ENCODE data around the gene IFT74. TPM values are rescaled to one million over a fixed set of nuclear protein-coding genes. Genes with fewer than 3 reads are reported as not detected.

IFT74 gene
- total and polyA plus RNA-seq, 10 of the 15 experiments (the other 5 are each of a cell fraction or from before 2014, with no cell fraction given): 7.6 to 15.4 (median 12.3) TPM

GRCh38 chr9:27003426-27004077 is 47.3 kb downstream of the IFT74 start:
- FAIRE-seq: no peak
- Histone ChIP-seq H3K9ac (ENCODE audit: control insufficient read depth, insufficient read depth, low read length) (no peak overlapping the region), H3K4me3 (no peak overlapping the region), H4K20me1 (ENCODE audit: control insufficient read depth, insufficient read depth) (no peaks in the 10 kb centered on the region), H3K9me3 (replicated peaks; ENCODE audit: control insufficient read depth, insufficient read depth, low read length) (no peaks in the 10 kb centered on the region), H3K27ac (ENCODE audit: control insufficient read depth, insufficient read depth) (no peak overlapping the region), H2AFZ (ENCODE audit: control insufficient read depth, low read depth, low read length) (no peak overlapping the region), H3K4me2 (ENCODE audit: control insufficient read depth, insufficient read depth) (no peak overlapping the region), H3K4me1 (ENCODE audit: control insufficient read depth, insufficient read depth, low read length) (no peaks in the 10 kb centered on the region), H3K36me3 (ENCODE audit: control insufficient read depth in 2 of 2, insufficient read depth in 2 of 2, low read length in 1 of 2) (no peaks in the 10 kb centered on the region), H3K79me2 (ENCODE audit: control insufficient read depth, insufficient read depth, low read length) (no peaks in the 10 kb centered on the region), H3K27me3 (replicated peaks in 1 of 2; ENCODE audit: control insufficient read depth in 2 of 2, insufficient read depth in 2 of 2, low read length in 1 of 2) (no peaks in the 10 kb centered on the region)
- in situ Hi-C loops (cut with MboI): no loop called here
- ATAC-seq: no peak
- 98% methylated on average over 3 of the region's 3 CpGs for WGBS (ENCODE audit: insufficient coverage, insufficient replicate concordance, low lambda C conversion rate, missing lambda C conversion rate)
- no peak for TF ChIP-seq YBX1 (IDR thresholded peaks at IDR 0.05)
- no peak for TF ChIP-seq PKNOX1 (IDR thresholded peaks at IDR 0.05)
- no peak for TF ChIP-seq MXI1 (IDR thresholded peaks at IDR 0.05; ENCODE audit: low read depth, low read length)
- TF ChIP-seq, protein P1, sequence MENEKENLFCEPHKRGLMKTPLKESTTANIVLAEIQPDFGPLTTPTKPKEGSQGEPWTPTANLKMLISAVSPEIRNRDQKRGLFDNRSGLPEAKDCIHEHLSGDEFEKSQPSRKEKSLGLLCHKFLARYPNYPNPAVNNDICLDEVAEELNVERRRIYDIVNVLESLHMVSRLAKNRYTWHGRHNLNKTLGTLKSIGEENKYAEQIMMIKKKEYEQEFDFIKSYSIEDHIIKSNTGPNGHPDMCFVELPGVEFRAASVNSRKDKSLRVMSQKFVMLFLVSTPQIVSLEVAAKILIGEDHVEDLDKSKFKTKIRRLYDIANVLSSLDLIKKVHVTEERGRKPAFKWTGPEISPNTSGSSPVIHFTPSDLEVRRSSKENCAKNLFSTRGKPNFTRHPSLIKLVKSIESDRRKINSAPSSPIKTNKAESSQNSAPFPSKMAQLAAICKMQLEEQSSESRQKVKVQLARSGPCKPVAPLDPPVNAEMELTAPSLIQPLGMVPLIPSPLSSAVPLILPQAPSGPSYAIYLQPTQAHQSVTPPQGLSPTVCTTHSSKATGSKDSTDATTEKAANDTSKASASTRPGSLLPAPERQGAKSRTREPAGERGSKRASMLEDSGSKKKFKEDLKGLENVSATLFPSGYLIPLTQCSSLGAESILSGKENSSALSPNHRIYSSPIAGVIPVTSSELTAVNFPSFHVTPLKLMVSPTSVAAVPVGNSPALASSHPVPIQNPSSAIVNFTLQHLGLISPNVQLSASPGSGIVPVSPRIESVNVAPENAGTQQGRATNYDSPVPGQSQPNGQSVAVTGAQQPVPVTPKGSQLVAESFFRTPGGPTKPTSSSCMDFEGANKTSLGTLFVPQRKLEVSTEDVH (IDR thresholded peaks at IDR 0.05; ENCODE audit: low read depth, partially characterized antibody): no peak
- TF ChIP-seq ZNF274 (IDR thresholded peaks at IDR 0.05; ENCODE audit: insufficient read depth, insufficient read length): no peak
- TF ChIP-seq MLLT1 (IDR thresholded peaks at IDR 0.05): no peak
- TF ChIP-seq ZBED1 (IDR thresholded peaks at IDR 0.05; ENCODE audit: borderline replicate concordance): no peak
- TF ChIP-seq ZNF24 (IDR thresholded peaks at IDR 0.05): no peak
- no peak for TF ChIP-seq FOXK2 (IDR thresholded peaks at IDR 0.05)
- TF ChIP-seq POLR2A (IDR thresholded peaks at IDR 0.05; ENCODE audit: low read depth, low read length): no peak
- no peak for TF ChIP-seq EZH2 (IDR thresholded peaks at IDR 0.05; ENCODE audit: borderline replicate concordance, control insufficient read depth, low read depth, low read length)
- no peak for TF ChIP-seq KAT2A (conservative IDR thresholded peaks at IDR 0.05; ENCODE audit: control insufficient read depth, low read depth, low read length)
- no peak for TF ChIP-seq TCF12 (IDR thresholded peaks at IDR 0.05; ENCODE audit: low read depth, low read length)
- TF ChIP-seq KLF5 (IDR thresholded peaks at IDR 0.05; ENCODE audit: partially characterized antibody): no peak
- intact Hi-C loops (cut with micrococcal nuclease; ENCODE audit: unreplicated experiment): no loop called here
- CTCF ChIA-PET: interaction anchor here (0.6 to 0.7 kb wide), 2 partner anchors 8 to 19 kb away, joined by 3 to 4 read pairs; no protein-coding TSS in a partner anchor
- RAD21 ChIA-PET (ENCODE audit: unreplicated experiment): no interaction called here
- POLR2A ChIA-PET: no interaction called here
- DNase-seq (ENCODE audit: low read depth, low spot score): no peak
- SMC1A ChIA-PET (ENCODE audit: uncharacterized antibody, unreplicated experiment): no interaction called here
- no TSS peak for BruUV-seq (replicated peaks)

Measured in GM12878 (cell line).